ENCODE data around the gene TEX48.

The TEX48 gene

GRCh38 chr9:114717908-114718486, 36.0 kb upstream of the TEX48 start:
- no peaks in the 10 kb centered on the region for H3K27me3 Mint-ChIP-seq
- no peaks in the 10 kb centered on the region for H3K9me3 Mint-ChIP-seq
- peak overlapping the region; percentile 78 for H3K27ac Mint-ChIP-seq (ENCODE audit: low read depth)
- H3K4me1 Mint-ChIP-seq: peaks cover 53% of the 10 kb centered on the region
- peaks cover 2% of the 10 kb centered on the region for H3K36me3 Mint-ChIP-seq (ENCODE audit: insufficient read depth)
- ATAC-seq (replicated peaks; ENCODE audit: extremely low read depth, poor library complexity, severe bottlenecking) (no peak), DNase-seq (ENCODE audit: low spot score in 2 of 2) (no peak)
- H3K4me3 Mint-ChIP-seq: peak overlapping the region; percentile 46

GRCh38 chr9:114709636-114710035, 27.6 kb upstream of the TEX48 start:
- H3K27me3 Mint-ChIP-seq: no peaks in the 10 kb centered on the region
- H3K4me1 Mint-ChIP-seq: peaks cover 12% of the 10 kb centered on the region
- ATAC-seq (replicated peaks; ENCODE audit: extremely low read depth, poor library complexity, severe bottlenecking) (no peak), DNase-seq (ENCODE audit: low spot score in 2 of 2) (no peak)
- no peaks in the 10 kb centered on the region for H3K36me3 Mint-ChIP-seq (ENCODE audit: insufficient read depth)
- H3K9me3 Mint-ChIP-seq: no peaks in the 10 kb centered on the region
- no peak overlapping the region for H3K27ac Mint-ChIP-seq (ENCODE audit: low read depth)
- no peak overlapping the region for H3K4me3 Mint-ChIP-seq

- Mint-ChIP-seq H3K4me3 (no peak overlapping the region), H3K9me3 (no peaks in the 10 kb centered on the region), H3K36me3 (ENCODE audit: insufficient read depth) (no peaks in the 10 kb centered on the region), H3K4me1 (peaks cover 12% of the 10 kb centered on the region), H3K27me3 (no peaks in the 10 kb centered on the region), H3K27ac (ENCODE audit: low read depth) (no peak overlapping the region)
- ATAC-seq (replicated peaks; ENCODE audit: extremely low read depth, poor library complexity, severe bottlenecking) (no peak), DNase-seq (ENCODE audit: low spot score in 2 of 2) (no peak)
Measured at GRCh38 chr9:114706711-114707110, 24.7 kb upstream of the TEX48 start.

- Mint-ChIP-seq H3K4me3 (no peak overlapping the region), H3K27ac (ENCODE audit: low read depth) (peak overlapping the region; percentile 27)
Measured at GRCh38 chr9:114701988-114702387, 20.0 kb upstream of the TEX48 start.

GRCh38 chr9:114697951-114698351, 16.0 kb upstream of the TEX48 start:
- H3K36me3 Mint-ChIP-seq (ENCODE audit: insufficient read depth): peaks cover 2% of the 10 kb centered on the region
- H3K4me1 Mint-ChIP-seq: peaks cover 33% of the 10 kb centered on the region
- no peak overlapping the region for H3K4me3 Mint-ChIP-seq
- H3K27me3 Mint-ChIP-seq: no peaks in the 10 kb centered on the region
- no peak for DNase-seq (ENCODE audit: low spot score in 2 of 2)
- ATAC-seq (replicated peaks; ENCODE audit: extremely low read depth, poor library complexity, severe bottlenecking): no peak
- no peaks in the 10 kb centered on the region for H3K9me3 Mint-ChIP-seq
- H3K27ac Mint-ChIP-seq (ENCODE audit: low read depth): peak overlapping the region; percentile 86

More at GRCh38 chr9:114701988-114702387, 20.0 kb upstream of the TEX48 start:
- DNase-seq (ENCODE audit: low spot score in 2 of 2) (no peak), ATAC-seq (replicated peaks; ENCODE audit: extremely low read depth, poor library complexity, severe bottlenecking) (no peak)
- H3K36me3 Mint-ChIP-seq (ENCODE audit: insufficient read depth): peaks cover 2% of the 10 kb centered on the region
- H3K9me3 Mint-ChIP-seq: no peaks in the 10 kb centered on the region
- H3K4me1 Mint-ChIP-seq: peaks cover 15% of the 10 kb centered on the region
- H3K27me3 Mint-ChIP-seq: no peaks in the 10 kb centered on the region

GRCh38 chr9:114696814-114697544, 15.0 kb upstream of the TEX48 start:
- no peaks in the 10 kb centered on the region for H3K27me3 Mint-ChIP-seq
- H3K36me3 Mint-ChIP-seq (ENCODE audit: insufficient read depth): peaks cover 5% of the 10 kb centered on the region
- peak in 1 of 2 donors; percentile 26 for DNase-seq (ENCODE audit: low spot score in 2 of 2)
- peak; percentile 79 for ATAC-seq (replicated peaks; ENCODE audit: extremely low read depth, poor library complexity, severe bottlenecking)
- H3K9me3 Mint-ChIP-seq: no peaks in the 10 kb centered on the region
- H3K4me3 Mint-ChIP-seq: peak overlapping the region; percentile 31
- H3K4me1 Mint-ChIP-seq: peaks cover 33% of the 10 kb centered on the region
- peak overlapping the region; percentile 86 for H3K27ac Mint-ChIP-seq (ENCODE audit: low read depth)

GRCh38 chr9:114695948-114696347, 14.0 kb upstream of the TEX48 start:
- DNase-seq (ENCODE audit: low spot score in 2 of 2): no peak
- no peaks in the 10 kb centered on the region for H3K27me3 Mint-ChIP-seq
- peaks cover 5% of the 10 kb centered on the region for H3K36me3 Mint-ChIP-seq (ENCODE audit: insufficient read depth)
- peaks cover 42% of the 10 kb centered on the region for H3K4me1 Mint-ChIP-seq
- H3K4me3 Mint-ChIP-seq: no peak overlapping the region
- H3K9me3 Mint-ChIP-seq: no peaks in the 10 kb centered on the region
- H3K27ac Mint-ChIP-seq (ENCODE audit: low read depth): no peak overlapping the region
- no peak for ATAC-seq (replicated peaks; ENCODE audit: extremely low read depth, poor library complexity, severe bottlenecking)

- H3K4me1 Mint-ChIP-seq: peaks cover 52% of the 10 kb centered on the region
- H3K4me3 Mint-ChIP-seq: no peak overlapping the region
- no peak for ATAC-seq (replicated peaks; ENCODE audit: extremely low read depth, poor library complexity, severe bottlenecking)
Measured at GRCh38 chr9:114694719-114695269, 12.8 kb upstream of the TEX48 start.

GRCh38 chr9:114694146-114694545, 12.2 kb upstream of the TEX48 start:
- H3K4me1 Mint-ChIP-seq: peaks cover 55% of the 10 kb centered on the region
- H3K27ac Mint-ChIP-seq (ENCODE audit: low read depth): peak overlapping the region; percentile 53
- peaks cover 5% of the 10 kb centered on the region for H3K36me3 Mint-ChIP-seq (ENCODE audit: insufficient read depth)
- DNase-seq (ENCODE audit: low spot score in 2 of 2) (no peak), ATAC-seq (replicated peaks; ENCODE audit: extremely low read depth, poor library complexity, severe bottlenecking) (no peak)
- no peaks in the 10 kb centered on the region for H3K27me3 Mint-ChIP-seq
- H3K9me3 Mint-ChIP-seq: no peaks in the 10 kb centered on the region
- no peak overlapping the region for H3K4me3 Mint-ChIP-seq

More at GRCh38 chr9:114694719-114695269, 12.8 kb upstream of the TEX48 start:
- H3K27ac Mint-ChIP-seq (ENCODE audit: low read depth): peak overlapping the region; percentile 53
- H3K36me3 Mint-ChIP-seq (ENCODE audit: insufficient read depth): peaks cover 5% of the 10 kb centered on the region
- H3K9me3 Mint-ChIP-seq: no peaks in the 10 kb centered on the region
- no peaks in the 10 kb centered on the region for H3K27me3 Mint-ChIP-seq
- DNase-seq (ENCODE audit: low spot score in 2 of 2): no peak

GRCh38 chr9:114693248-114693855, 11.4 kb upstream of the TEX48 start:
- H3K9me3 Mint-ChIP-seq: no peaks in the 10 kb centered on the region
- peaks cover 54% of the 10 kb centered on the region for H3K4me1 Mint-ChIP-seq
- H3K27me3 Mint-ChIP-seq: no peaks in the 10 kb centered on the region
- H3K4me3 Mint-ChIP-seq: no peak overlapping the region
- DNase-seq (ENCODE audit: low spot score in 2 of 2): no peak
- no peak for ATAC-seq (replicated peaks; ENCODE audit: extremely low read depth, poor library complexity, severe bottlenecking)
- peaks cover 5% of the 10 kb centered on the region for H3K36me3 Mint-ChIP-seq (ENCODE audit: insufficient read depth)
- H3K27ac Mint-ChIP-seq (ENCODE audit: low read depth): no peak overlapping the region

- H3K4me1 Mint-ChIP-seq: peaks cover 39% of the 10 kb centered on the region
- peak overlapping the region; percentile 85 for H3K27ac Mint-ChIP-seq (ENCODE audit: low read depth)
- H3K9me3 Mint-ChIP-seq: no peaks in the 10 kb centered on the region
- H3K4me3 Mint-ChIP-seq: peak overlapping the region; percentile 58
- no peak for DNase-seq (ENCODE audit: low spot score in 2 of 2)
- no peak for ATAC-seq (replicated peaks; ENCODE audit: extremely low read depth, poor library complexity, severe bottlenecking)
- H3K36me3 Mint-ChIP-seq (ENCODE audit: insufficient read depth): peaks cover 3% of the 10 kb centered on the region
- H3K27me3 Mint-ChIP-seq: no peaks in the 10 kb centered on the region
Measured at GRCh38 chr9:114691956-114692295, 9.9 kb upstream of the TEX48 start.

GRCh38 chr9:114691046-114691955, 9.3 kb upstream of the TEX48 start:
- peak overlapping the region; percentile 58 for H3K4me3 Mint-ChIP-seq
- H3K27ac Mint-ChIP-seq (ENCODE audit: low read depth): peak overlapping the region; percentile 85

More at GRCh38 chr9:114691046-114691955, 9.3 kb upstream of the TEX48 start:
- H3K27me3 Mint-ChIP-seq: no peaks in the 10 kb centered on the region
- DNase-seq (ENCODE audit: low spot score in 2 of 2) (peak in 1 of 2 donors; percentile 56), ATAC-seq (replicated peaks; ENCODE audit: extremely low read depth, poor library complexity, severe bottlenecking) (peak; percentile 97)
- H3K9me3 Mint-ChIP-seq: no peaks in the 10 kb centered on the region
- H3K36me3 Mint-ChIP-seq (ENCODE audit: insufficient read depth): peaks cover 3% of the 10 kb centered on the region
- H3K4me1 Mint-ChIP-seq: peaks cover 33% of the 10 kb centered on the region

All from central memory CD8-positive, alpha-beta T cell (primary cell).